Measurements from ENCODE around the gene ST3GAL2. TPM values are rescaled to one million over a fixed set of nuclear protein-coding genes. Genes with fewer than 3 reads are reported as not detected.

The ST3GAL2 gene
- total RNA-seq, 1 experiment from 2014 or later: 45.9 TPM

DNA sequence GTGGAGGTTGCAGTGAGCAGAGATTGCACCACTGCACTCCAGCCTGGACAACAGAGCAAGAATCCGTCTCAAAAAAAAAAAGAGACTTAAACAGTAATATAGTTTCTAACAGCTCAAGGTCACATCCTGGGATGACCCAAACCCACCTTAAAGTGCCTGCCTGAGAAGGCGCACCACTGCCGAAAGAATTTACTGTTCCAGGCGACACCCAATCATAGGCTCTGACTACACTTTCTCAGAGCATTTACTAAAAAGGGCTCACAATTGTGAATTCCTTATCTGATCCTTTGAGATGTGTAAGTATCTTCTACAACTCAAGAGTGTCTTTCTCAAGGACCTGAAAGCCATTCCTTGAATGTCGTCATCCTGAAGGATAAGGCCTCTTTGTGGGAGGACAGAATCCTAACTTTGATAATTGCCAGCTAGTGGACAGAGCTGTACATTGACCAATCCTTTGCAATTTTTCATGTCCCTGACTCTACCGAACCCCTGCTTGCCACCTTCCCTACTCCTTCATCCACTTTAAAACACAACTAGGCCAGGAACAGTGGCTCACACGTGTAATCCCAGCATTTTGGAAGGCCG, 2.6 kb upstream of the ST3GAL2 start:
- H2BK5ac ChIP-seq (ENCODE audit: insufficient read length, low read length): no peak overlapping the region
- no peak overlapping the region for H3K18ac ChIP-seq (ENCODE audit: insufficient read length, low read depth, low read length)
- TF ChIP-seq CTCF (conservative IDR thresholded peaks at IDR 0.05): no peak
- H3T11ph ChIP-seq (ENCODE audit: low read length): no peak overlapping the region
- H2BK15ac ChIP-seq (ENCODE audit: low read depth, low read length): no peak overlapping the region
- peaks cover 11% of the 10 kb centered on the region for H3K23me2 ChIP-seq (ENCODE audit: insufficient read length, low read depth, low read length, poor library complexity, severe bottlenecking)
- no peak for DNase-seq
- no peaks in the 10 kb centered on the region for H4K20me1 ChIP-seq (ENCODE audit: control insufficient read depth, insufficient read depth, insufficient read length)
- no peaks in the 10 kb centered on the region for H3K9me3 ChIP-seq (ENCODE audit: control insufficient read depth, low read depth, low read length)
- H3K79me2 ChIP-seq (ENCODE audit: insufficient read depth, low read length): peaks cover 5% of the 10 kb centered on the region; the same call in 1 of the 2 replicates
- no peak overlapping the region for H3K27ac ChIP-seq (ENCODE audit: insufficient read length, low read depth, low read length)
- no peak overlapping the region for H3K56ac ChIP-seq (ENCODE audit: insufficient read length, low read depth, low read length)
- Mint-ChIP-seq H3K27me3 (ENCODE audit: low read depth) (no peaks in the 10 kb centered on the region; the same call in 1 of the 2 replicates), H3K4me3 (0 out of 5 replicates have a peak overlapping the region, but pooled peaks of 1 of the 2 experiments have one; percentile 55), H3K36me3 (ENCODE audit: insufficient read depth in 1 of 3, low read depth in 3 of 3) (no peaks in the 10 kb centered on the region; a peak in 2 of 7 replicates), H3K4me1 (peaks cover 27% of the 10 kb centered on the region in 2 experiments), H3K9me3 (peaks cover 0 to 2% of the 10 kb centered on the region in 2 experiments; a peak in 1 of 5 replicates), H3K27ac (no peak overlapping the region)
- no peak overlapping the region for H4K91ac ChIP-seq (ENCODE audit: insufficient read length, low read depth, low read length)
- no peak overlapping the region for H2AFZ ChIP-seq (ENCODE audit: low read length)
- peaks cover 5% of the 10 kb centered on the region for H3K4me1 ChIP-seq (ENCODE audit: insufficient read depth, low read length)
- no peaks in the 10 kb centered on the region for H3K79me1 ChIP-seq (ENCODE audit: insufficient read depth, low read depth, low read length, poor library complexity, severe bottlenecking)
- WGBS (ENCODE audit: extremely low coverage, insufficient read length, low lambda C conversion rate): no CpG with 5 or more reads among the region's 8 CpGs
- no peak overlapping the region for H3K4me2 ChIP-seq (ENCODE audit: insufficient read depth, insufficient read length, low read length)
- H4K8ac ChIP-seq (replicated peaks; ENCODE audit: insufficient read length, low read depth, low read length): no peak overlapping the region
- H2BK120ac ChIP-seq (ENCODE audit: low read depth, low read length, poor library complexity, severe bottlenecking): no peak overlapping the region
- no peak overlapping the region for H3K9ac ChIP-seq (ENCODE audit: extremely low read depth, insufficient read length, low read length)
- H3K4ac ChIP-seq (ENCODE audit: low read depth, low read length): no peak overlapping the region
- H2AK5ac ChIP-seq (ENCODE audit: insufficient read length, low read length): no peak overlapping the region
- no peak overlapping the region for H3K14ac ChIP-seq (ENCODE audit: insufficient read depth, low read length)
- no peak overlapping the region for H2BK12ac ChIP-seq (ENCODE audit: insufficient read length, low read depth, low read length)
- no peak overlapping the region for H2BK20ac ChIP-seq (ENCODE audit: low read depth, low read length, poor library complexity, severe bottlenecking)
- no peak overlapping the region for H3K23ac ChIP-seq (ENCODE audit: insufficient read length, low read depth, low read length)
- no peak overlapping the region for H4K5ac ChIP-seq (ENCODE audit: insufficient read length, low read depth, low read length)
- H3K27me3 ChIP-seq (ENCODE audit: insufficient read depth, low read length): no peaks in the 10 kb centered on the region
